SKM-1 treated with dmso at 0.1 percent for 144 hours (cell line): Measurements from ENCODE around the gene TLCD1.

Experiments
- DNase-seq: peaks from one replicate; lab custom pipeline; 2025; ENCODE audit not compliant: unreplicated experiment; lab: John Stamatoyannopoulos, UW

The TLCD1 gene

GRCh38 chr17:28726226-28726626, at the start of gene TLCD1:
TSS of gene TLCD1 (minus strand) at chr17:28726233. CDS start at chr17:28726097, 136 bp downstream.
- peak; percentile 39 for DNase-seq

GRCh38 chr17:28774206-28774605, 48.2 kb upstream of the TLCD1 start:
- DNase-seq: no peak

- no peak for DNase-seq
Measured at GRCh38 chr17:28773736-28774135, 47.7 kb upstream of the TLCD1 start.

- no peak for DNase-seq
Measured at GRCh38 chr17:28765038-28765437, 39.0 kb upstream of the TLCD1 start.

GRCh38 chr17:28763804-28764266, 37.8 kb upstream of the TLCD1 start:
- peak; percentile 75 for DNase-seq

- no peak for DNase-seq
Measured at GRCh38 chr17:28763137-28763799, 37.2 kb upstream of the TLCD1 start.

GRCh38 chr17:28760601-28761562, 34.8 kb upstream of the TLCD1 start:
- peak; percentile 86 for DNase-seq

GRCh38 chr17:28759256-28759865, 33.3 kb upstream of the TLCD1 start:
- DNase-seq: no peak

- DNase-seq: no peak
Measured at GRCh38 chr17:28758411-28759121, 32.5 kb upstream of the TLCD1 start.

- DNase-seq: no peak
Measured at GRCh38 chr17:28756049-28756804, 30.2 kb upstream of the TLCD1 start.

GRCh38 chr17:28755486-28755885, 29.5 kb upstream of the TLCD1 start:
- no peak for DNase-seq

GRCh38 chr17:28751600-28752366, 25.8 kb upstream of the TLCD1 start:
- DNase-seq: no peak

GRCh38 chr17:28750178-28751047, 24.4 kb upstream of the TLCD1 start:
- DNase-seq: peak; percentile 80

GRCh38 chr17:28749516-28750177, 23.6 kb upstream of the TLCD1 start:
- DNase-seq: no peak

- no peak for DNase-seq
Measured at GRCh38 chr17:28748852-28749515, 23.0 kb upstream of the TLCD1 start.

- DNase-seq: no peak
Measured at GRCh38 chr17:28747801-28748750, 22.0 kb upstream of the TLCD1 start.
